ENCODE results near the gene RNF224. TPM values are rescaled to one million over a fixed set of nuclear protein-coding genes. Genes with fewer than 3 reads are reported as not detected.
"Not testable (repeated sequence)": the region's sequence is repeated elsewhere in the genome, so short reads cannot be mapped to it uniquely, and the experiment has no call there.

Gene RNF224
- total RNA-seq, 1 donor from 2014 or later, result not detected

GRCh38 chr9:137242269-137243203 lies 15.2 kb downstream of the RNF224 start:
- no peak for TF ChIP-seq CTCF (conservative IDR thresholded peaks at IDR 0.05; ENCODE audit: low read depth, low read length)
- DNase-seq (ENCODE audit: low read depth), result no peak
- H3K4me3 ChIP-seq (ENCODE audit: low read depth, low read length), result peak overlapping the region; percentile 93

- H3K4me3 ChIP-seq (ENCODE audit: low read depth, low read length), result peak overlapping the region; percentile 93
These were observed 15.9 kb downstream of the RNF224 start for GRCh38 chr9:137243266-137243625.

GRCh38 chr9:137243626-137244485 lies 16.6 kb downstream of the RNF224 start:
- TF ChIP-seq CTCF (conservative IDR thresholded peaks at IDR 0.05; ENCODE audit: low read depth, low read length), result peak; percentile 16
- peak overlapping the region; percentile 93 for H3K4me3 ChIP-seq (ENCODE audit: low read depth, low read length)
- no peak for DNase-seq (ENCODE audit: low read depth)

More at GRCh38 chr9:137243266-137243625, 15.9 kb downstream of the RNF224 start:
- DNase-seq (ENCODE audit: low read depth), result not testable (repeated sequence)

GRCh38 chr9:137244486-137245449 lies 17.5 kb downstream of the RNF224 start:
- no peak overlapping the region for H3K4me3 ChIP-seq (ENCODE audit: low read depth, low read length)
- no peak for DNase-seq (ENCODE audit: low read depth)
- no peak for TF ChIP-seq CTCF (conservative IDR thresholded peaks at IDR 0.05; ENCODE audit: low read depth, low read length)

- DNase-seq (ENCODE audit: low read depth), result no peak
- no peak overlapping the region for H3K4me3 ChIP-seq (ENCODE audit: low read depth, low read length)
- no peak for TF ChIP-seq CTCF (conservative IDR thresholded peaks at IDR 0.05; ENCODE audit: low read depth, low read length)
These were observed 18.4 kb downstream of the RNF224 start for GRCh38 chr9:137245450-137246421.

GRCh38 chr9:137247135-137247915 lies 20.0 kb downstream of the RNF224 start:
- TF ChIP-seq CTCF (conservative IDR thresholded peaks at IDR 0.05; ENCODE audit: low read depth, low read length), result no peak
- no peak overlapping the region for H3K4me3 ChIP-seq (ENCODE audit: low read depth, low read length)
- no peak for DNase-seq (ENCODE audit: low read depth)

Measured in epithelial cell of proximal tubule (primary cell).